Erythroblast (primary cell): ENCODE measurements around the gene USB1.

Experiments used
- GATA1 ChIP-seq: IDR thresholded peaks from 2 replicates; pipeline ENCODE4 v1.6.1; 2011; ENCODE audit warnings: low read depth, mild to moderate bottlenecking, control low read depth, low read length, moderate library complexity
- POLR2A ChIP-seq: IDR thresholded peaks from 2 replicates; pipeline ENCODE4 v1.6.1; 2011; ENCODE audit warnings: mild to moderate bottlenecking, low read length

DNA sequence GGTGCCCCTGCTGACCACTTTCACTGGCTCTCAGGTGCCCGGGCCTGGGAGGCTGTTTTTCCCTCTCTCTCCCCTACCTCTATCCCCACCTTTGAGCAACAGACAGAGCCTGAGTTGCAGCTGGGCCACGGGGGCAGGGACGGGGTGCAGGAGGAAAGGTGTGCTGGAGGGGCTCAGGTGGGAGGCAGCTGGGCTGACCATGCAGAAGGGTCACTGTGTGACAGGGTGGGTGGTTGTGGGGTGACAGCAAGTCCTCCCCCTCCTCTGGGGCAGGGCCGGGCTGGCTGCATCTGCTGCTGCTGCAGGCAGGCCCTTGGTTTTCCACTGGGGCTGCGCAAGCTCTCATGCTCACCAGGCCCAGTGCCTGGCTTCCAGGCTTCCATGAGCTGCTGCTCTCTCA, 7.3 kb upstream of the USB1 start:
- TF ChIP-seq POLR2A: no peak
- TF ChIP-seq GATA1: no peak
